HepG2 (cell line): ENCODE results near the gene DSG2. TPM values are rescaled to one million over a fixed set of nuclear protein-coding genes. Genes with fewer than 3 reads are reported as not detected.

Source experiments
- ATAC-seq: fragments of 200-7000 bp; cut with Tn5 transposase; 3 replicates; pipeline ENCODE4 v1.9.1; 2020; ENCODE audit warnings: mild to moderate bottlenecking, moderate library complexity
- BruUV-seq: library from RNA; stranded (reverse); fragments of 400-500 nt; replicated peaks from 2 replicates; lab custom pipeline; 2021; lab: Mats Ljungman, UMichigan
- CTCF ChIA-PET: fragments of 300-600 bp; formaldehyde crosslinking; extraction: SDS; loops from one replicate; lab custom pipeline; 2021; ENCODE audit warnings: low total read pairs, inconsistent platforms, low intra/inter-chr PET ratio; lab: Yijun Ruan, JAX
- POLR2A ChIA-PET: fragments of 350-600 bp; sonication (Branson Sonifier 250); formaldehyde crosslinking; loops from one replicate; lab custom pipeline; 2020; ENCODE audit warnings: antibody characterized with exemption, inconsistent platforms; lab: Yijun Ruan, JAX
- DNase-seq: peaks from one replicate; pipeline ENCODE4 v3.0.0-alpha.2; 2015; ENCODE audit warnings: low spot score
- FAIRE-seq: peaks from 3 replicates; lab custom pipeline; 2011; peaks lifted over from hg19 to GRCh38; lab: Jason Lieb, UNC
- H2AFZ ChIP-seq: one replicate; pipeline ENCODE4 v1.6.1; 2011; ENCODE audit warnings: low read length, inconsistent platforms
- H3K27ac ChIP-seq: fragments of 300-600 bp; 3 replicates; pipeline ENCODE4 v1.8.0; 2011; ENCODE audit warnings: mixed run types, mild to moderate bottlenecking, mixed read lengths, low read length, inconsistent platforms; ENCODE audit not compliant: insufficient read depth; ENCODE audit errors: extremely low read length
- H3K27me3 ChIP-seq, 2 experiments: fragments of 200-600 bp in 1 of 2; 2 replicates in 1 of 2; 3 replicates in 1 of 2; pipeline versions ENCODE4 v1.6.0 to v1.8.0; 2011; ENCODE audit warnings: low read length in 2 of 2, mild to moderate bottlenecking in 2 of 2, moderate library complexity in 2 of 2, inconsistent platforms in 1 of 2; ENCODE audit not compliant: insufficient read depth in 2 of 2, control insufficient read depth in 1 of 2
- H3K36me3 ChIP-seq, 2 experiments: fragments of 200-600 bp in 1 of 2; replicated peaks in 1 of 2; 2 replicates in 1 of 2; 3 replicates in 1 of 2; pipeline versions ENCODE4 v1.5.1 to v1.8.0; 2011; ENCODE audit warnings: low read length in 2 of 2, inconsistent platforms in 1 of 2; ENCODE audit not compliant: insufficient read depth in 2 of 2, control insufficient read depth in 1 of 2
- H3K4me1 ChIP-seq: 2 replicates; pipeline ENCODE4 v1.5.1; 2012; ENCODE audit warnings: low read length, inconsistent platforms; ENCODE audit not compliant: insufficient read depth
- H3K4me2 ChIP-seq: 2 replicates; pipeline ENCODE4 v1.6.0; 2011; ENCODE audit warnings: low read depth, low read length, inconsistent platforms
- H3K4me3 ChIP-seq, 3 experiments: fragments of 200-600 bp in 1 of 3; sonication (generic), shearing (Covaris generic) in 1 of 3; replicated peaks in 1 of 3; 2 replicates each; pipeline ENCODE4 v1.5.1; 2011 to 2016; ENCODE audit warnings: low read length in 3 of 3, inconsistent platforms in 2 of 3, low read depth in 2 of 3, mild to moderate bottlenecking in 2 of 3, control low read depth in 1 of 3, mixed read lengths in 1 of 3; ENCODE audit not compliant: insufficient read depth in 1 of 3
- H3K79me2 ChIP-seq: one replicate; pipeline ENCODE4 v1.6.1; 2011; ENCODE audit warnings: low read length, inconsistent platforms; ENCODE audit not compliant: insufficient read depth
- H3K9ac ChIP-seq: 2 replicates; pipeline ENCODE4 v1.6.0; 2011; ENCODE audit warnings: mild to moderate bottlenecking, low read depth, low read length, inconsistent platforms; ENCODE audit not compliant: insufficient read depth
- H3K9me3 ChIP-seq: 2 replicates; pipeline ENCODE4 v1.5.1; 2012; ENCODE audit warnings: mild to moderate bottlenecking, low read length
- H4K20me1 ChIP-seq: 2 replicates; pipeline ENCODE4 v1.6.0; 2011; ENCODE audit warnings: inconsistent platforms, mild to moderate bottlenecking, low read length, moderate library complexity; ENCODE audit not compliant: insufficient read depth
- CHD4 ChIP-seq: fragments of 200-600 bp; sonication (generic); IDR thresholded peaks from 2 replicates; pipeline ENCODE4 v1.7.0; 2017; ENCODE audit warnings: mild to moderate bottlenecking, low read length, borderline replicate concordance
- EED ChIP-seq: sonication (generic); formaldehyde crosslinking; IDR thresholded peaks from 2 replicates; pipeline ENCODE4 v1.5.0; 2020; ENCODE audit warnings: mild to moderate bottlenecking, missing genetic modification reagents
- HOXA9 ChIP-seq: sonication (generic); formaldehyde crosslinking; IDR thresholded peaks from 2 replicates; pipeline ENCODE4 v1.8.1; 2022; ENCODE audit warnings: missing genetic modification reagents, mild to moderate bottlenecking, moderate library complexity, borderline replicate concordance
- MIER2 ChIP-seq: IDR thresholded peaks from 2 replicates; pipeline ENCODE4 v1.6.1; 2016; ENCODE audit warnings: missing biosample characterization, missing genetic modification reagents
- MNT ChIP-seq: fragments of 450-650 bp; IDR thresholded peaks from 2 replicates; pipeline ENCODE4 v1.6.1; 2016
- NAIF1 ChIP-seq: sonication (generic); formaldehyde crosslinking; IDR thresholded peaks from 2 replicates; pipeline ENCODE4 v1.5.0; 2020; ENCODE audit warnings: mild to moderate bottlenecking, missing genetic modification reagents, borderline replicate concordance
- NFKB2 ChIP-seq: sonication (generic); formaldehyde crosslinking; IDR thresholded peaks from 2 replicates; pipeline ENCODE4 v1.4.0; 2020; ENCODE audit warnings: missing genetic modification reagents, borderline replicate concordance
- PATZ1 ChIP-seq: sonication (generic); formaldehyde crosslinking; IDR thresholded peaks from 2 replicates; pipeline ENCODE4 v1.4.0; 2020; ENCODE audit warnings: missing genetic modification reagents
- PCBP1 ChIP-seq: fragments of 200-400 bp; formaldehyde crosslinking; IDR thresholded peaks from 2 replicates; pipeline ENCODE4 v1.6.1; 2017; ENCODE audit warnings: mild to moderate bottlenecking, low read depth, low read length, borderline replicate concordance
- PPARG ChIP-seq: conservative IDR thresholded peaks from 2 replicates; pipeline ENCODE4 v1.6.1; 2016; ENCODE audit warnings: missing biosample characterization, missing genetic modification reagents
- TCF12 ChIP-seq, 2 experiments: fragments of 450-650 bp in 1 of 2; sonication (generic) in 1 of 2; formaldehyde crosslinking in 1 of 2; IDR thresholded peaks; 2 replicates each; pipeline versions ENCODE4 v1.6.1 to v1.8.0; 2017 to 2022; ENCODE audit warnings: antibody characterized with exemption in 1 of 2, mild to moderate bottlenecking in 1 of 2, missing genetic modification reagents in 1 of 2, moderate library complexity in 1 of 2
- TSC22D2 ChIP-seq: sonication (generic); formaldehyde crosslinking; IDR thresholded peaks from 2 replicates; pipeline ENCODE4 v1.5.1; 2020; ENCODE audit warnings: missing genetic modification reagents, mild to moderate bottlenecking, borderline replicate concordance
- ZBTB43 ChIP-seq: sonication (generic); formaldehyde crosslinking; conservative IDR thresholded peaks from 2 replicates; pipeline ENCODE4 v1.4.0; 2020; ENCODE audit warnings: missing genetic modification reagents
- ZFAT ChIP-seq: sonication (generic); formaldehyde crosslinking; conservative IDR thresholded peaks from 2 replicates; pipeline ENCODE4 v1.8.1; 2023; ENCODE audit warnings: missing genetic modification reagents, inconsistent platforms
- ZFP36L1 ChIP-seq: sonication (generic); formaldehyde crosslinking; IDR thresholded peaks from 2 replicates; pipeline ENCODE4 v1.8.0; 2022; ENCODE audit warnings: mild to moderate bottlenecking, missing genetic modification reagents, moderate library complexity
- ZKSCAN1 ChIP-seq: fragments of 150-350 bp; IDR thresholded peaks from 2 replicates; pipeline ENCODE4 v1.6.1; 2014; ENCODE audit warnings: low read length
- ZNF256 ChIP-seq: sonication (generic); formaldehyde crosslinking; conservative IDR thresholded peaks from 2 replicates; pipeline ENCODE4 v1.4.0; 2020; ENCODE audit warnings: missing genetic modification reagents
- ZNF331 ChIP-seq: sonication (generic); formaldehyde crosslinking; IDR thresholded peaks from 2 replicates; pipeline ENCODE4 v1.4.0; 2020; ENCODE audit warnings: missing genetic modification reagents
- ZNF577 ChIP-seq: sonication (generic); formaldehyde crosslinking; IDR thresholded peaks from 2 replicates; pipeline ENCODE4 v1.4.0; 2020; ENCODE audit warnings: mild to moderate bottlenecking, low read depth, missing genetic modification reagents, borderline replicate concordance
- ZNF619 ChIP-seq: sonication (generic); formaldehyde crosslinking; IDR thresholded peaks from 2 replicates; pipeline ENCODE4 v1.4.0; 2020; ENCODE audit warnings: mild to moderate bottlenecking, missing genetic modification reagents
- ZNF773 ChIP-seq: sonication (generic); formaldehyde crosslinking; IDR thresholded peaks from 2 replicates; pipeline ENCODE4 v1.4.0; 2020; ENCODE audit warnings: missing genetic modification reagents, borderline replicate concordance
- WGBS: methylation state at CpG from one replicate; pipeline ENCODE4 v1.1.6; 2017; ENCODE audit warnings: low lambda C conversion rate; 5-methylcytosine and 5-hydroxymethylcytosine counted together
- in situ Hi-C: cut with HindIII; loops from 2 replicates; pipeline ENCODE4 v1.10.0; 2017; ENCODE audit warnings: low pct_unique_long_range_greater_than_20kb; ENCODE audit not compliant: extremely low pct_ligation_motif_present
- intact Hi-C: fragments of 100-400 bp; cut with micrococcal nuclease; formaldehyde crosslinking; loops from one replicate; pipeline ENCODE4 v1.10.0; 2022; ENCODE audit not compliant: unreplicated experiment
- polyA plus RNA-seq, 8 experiments: library from polyadenylated mRNA; depleted of rRNA in 3 of 8; stranded (reverse) in 7 of 8; unstranded in 1 of 8; fragments of >200 nt; fragmentation: Illumina TruSeq in 4 of 8; extraction: Trizol in 4 of 8; gene quantifications; 2 replicates each; pipeline versions ENCODE4 v1.2.1 to v1.2.3, GENCODE V29; 2011 to 2016; ENCODE audit warnings: low read depth in 4 of 8, missing spikeins in 1 of 8, mixed read lengths in 1 of 8; ENCODE audit not compliant: insufficient read depth in 1 of 8
- total RNA-seq, 5 experiments: library from RNA; depleted of rRNA; stranded (reverse); fragments of >200 nt; fragmentation: Illumina TruSeq; extraction: Trizol; gene quantifications; 2 replicates each; pipeline ENCODE4 v1.2.3, GENCODE V29; 2016; ENCODE audit warnings: low read depth in 1 of 5

The DSG2 gene
- total and polyA plus RNA-seq, 2 of the 13 experiments (the other 11 are each of a cell fraction or from before 2014, with no cell fraction given): 23.3 to 66.7 TPM

- 0 out of 2 replicates have a peak, but pooled peaks have one; percentile 27 for TF ChIP-seq ZBTB43
- TF ChIP-seq TSC22D2 (CRISPR knock-in tag): no peak
- no peak for TF ChIP-seq MIER2 (CRISPR knock-in tag)
- no peak for TF ChIP-seq CHD4
- TF ChIP-seq PPARG (CRISPR knock-in tag): no peak
- no peak for TF ChIP-seq TCF12 (IDR thresholded peaks at IDR 0.05)
- no peak for TF ChIP-seq TCF12 (CRISPR knock-in tag; IDR thresholded peaks at IDR 0.05)
- 0 out of 2 replicates have a peak, but pooled peaks have one; percentile 8 for TF ChIP-seq ZNF331 (CRISPR knock-in tag)
- TF ChIP-seq ZFP36L1 (CRISPR knock-in tag): no peak
- no peak for TF ChIP-seq ZNF773 (CRISPR knock-in tag)
Observed at GRCh38 chr18:31573051-31573450, 75.1 kb downstream of the DSG2 start (continued).

GRCh38 chr18:31574359-31574758 lies 76.4 kb downstream of the DSG2 start:
- H2AFZ ChIP-seq: no peak overlapping the region
- no peak overlapping the region for H3K4me3 ChIP-seq
- H3K79me2 ChIP-seq: no peaks in the 10 kb centered on the region
- H3K9me3 ChIP-seq: no peaks in the 10 kb centered on the region
- 71% methylated on average over 1 of the region's 1 CpG for WGBS
- H3K4me1 ChIP-seq: peaks cover 58% of the 10 kb centered on the region
- no peak for FAIRE-seq
- no TSS peak for BruUV-seq
- intact Hi-C loops (no loop called here), in situ Hi-C loops (no loop called here)
- H3K36me3 ChIP-seq: no peaks in the 10 kb centered on the region
- no peaks in the 10 kb centered on the region for H3K27me3 ChIP-seq
- ChIA-PET CTCF (no interaction called here), POLR2A (interaction anchor here (1.1 kb wide), 1 partner anchor 17 kb away, joined by 7 read pairs; the partner anchor contains the start of gene TTR)
- H3K27ac ChIP-seq: no peak overlapping the region
- no peak overlapping the region for H3K4me2 ChIP-seq
- ATAC-seq: no peak
- no peaks in the 10 kb centered on the region for H4K20me1 ChIP-seq
- DNase-seq: no peak
- H3K9ac ChIP-seq: no peak overlapping the region
- TF ChIP-seq MNT (no peak), ZKSCAN1 (no peak), NFKB2 (no peak), PATZ1 (no peak), HOXA9 (CRISPR knock-in tag) (no peak), EED (CRISPR knock-in tag) (no peak), ZNF619 (CRISPR knock-in tag) (no peak), PCBP1 (no peak), ZFAT (CRISPR knock-in tag) (no peak), ZNF256 (CRISPR knock-in tag) (no peak), NAIF1 (no peak), ZNF577 (CRISPR knock-in tag) (no peak)
